GM18867 (cell line): ENCODE data around the gene TOX2.

ENCODE experiments used
- ATAC-seq: cut with Tn5 transposase; IDR thresholded peaks from one replicate; pipeline ENCODE4 v1.9.1; 2021; ENCODE audit warnings: mild to moderate bottlenecking, moderate library complexity; ENCODE audit not compliant: unreplicated experiment

Gene TOX2

DNA sequence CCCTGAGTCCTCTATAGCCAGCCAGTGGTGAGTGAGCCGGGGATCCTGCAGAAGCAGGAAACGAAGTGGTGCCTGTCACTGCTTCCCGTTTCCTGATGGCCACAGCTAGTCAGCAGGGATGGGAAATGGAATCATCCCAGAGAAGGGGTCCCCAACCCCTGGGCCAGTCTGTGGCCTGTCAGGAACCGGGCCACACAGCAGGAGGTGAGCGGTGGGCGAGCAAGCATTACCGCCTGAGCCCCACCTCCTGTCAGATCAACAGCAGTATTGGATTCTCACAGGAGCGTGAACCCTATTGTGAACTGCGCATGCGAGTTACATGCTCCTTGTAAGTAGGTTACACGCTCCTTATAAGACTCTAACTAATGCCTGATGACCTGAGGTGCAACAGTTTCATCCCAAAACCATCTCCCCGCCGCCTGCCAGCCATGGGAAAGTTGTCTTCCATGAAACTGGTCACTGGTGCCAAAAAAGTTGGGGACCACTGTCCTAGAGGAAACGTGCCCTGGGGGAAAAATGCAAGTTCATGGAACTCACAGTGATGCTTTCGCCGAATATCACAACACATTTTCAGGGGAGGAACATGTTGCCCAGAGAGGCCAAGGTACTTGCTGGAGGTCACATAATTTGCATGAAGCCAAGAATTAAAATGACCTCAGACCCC, 158.5 kb downstream of the TOX2 start:
- ATAC-seq, result no peak

DNA sequence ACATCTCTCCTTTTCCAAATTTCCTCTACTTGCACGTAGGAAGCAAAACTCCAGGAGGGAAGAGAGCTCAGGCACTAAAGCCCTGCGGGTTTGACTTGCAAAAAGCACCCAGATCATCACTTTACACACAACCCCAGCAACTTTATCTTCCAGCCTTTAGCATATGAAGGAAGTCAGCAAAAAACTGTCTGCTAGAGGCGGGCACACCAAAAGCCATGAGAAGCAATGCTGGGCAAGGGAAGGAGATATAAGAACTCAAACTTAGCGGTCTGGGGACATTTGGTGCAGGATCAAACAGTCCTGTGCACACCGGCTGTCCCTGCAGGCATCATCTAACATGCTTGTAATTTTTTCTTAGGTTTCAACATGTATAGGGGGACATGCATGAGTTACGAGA, 159.0 kb downstream of the TOX2 start:
- no peak for ATAC-seq

DNA sequence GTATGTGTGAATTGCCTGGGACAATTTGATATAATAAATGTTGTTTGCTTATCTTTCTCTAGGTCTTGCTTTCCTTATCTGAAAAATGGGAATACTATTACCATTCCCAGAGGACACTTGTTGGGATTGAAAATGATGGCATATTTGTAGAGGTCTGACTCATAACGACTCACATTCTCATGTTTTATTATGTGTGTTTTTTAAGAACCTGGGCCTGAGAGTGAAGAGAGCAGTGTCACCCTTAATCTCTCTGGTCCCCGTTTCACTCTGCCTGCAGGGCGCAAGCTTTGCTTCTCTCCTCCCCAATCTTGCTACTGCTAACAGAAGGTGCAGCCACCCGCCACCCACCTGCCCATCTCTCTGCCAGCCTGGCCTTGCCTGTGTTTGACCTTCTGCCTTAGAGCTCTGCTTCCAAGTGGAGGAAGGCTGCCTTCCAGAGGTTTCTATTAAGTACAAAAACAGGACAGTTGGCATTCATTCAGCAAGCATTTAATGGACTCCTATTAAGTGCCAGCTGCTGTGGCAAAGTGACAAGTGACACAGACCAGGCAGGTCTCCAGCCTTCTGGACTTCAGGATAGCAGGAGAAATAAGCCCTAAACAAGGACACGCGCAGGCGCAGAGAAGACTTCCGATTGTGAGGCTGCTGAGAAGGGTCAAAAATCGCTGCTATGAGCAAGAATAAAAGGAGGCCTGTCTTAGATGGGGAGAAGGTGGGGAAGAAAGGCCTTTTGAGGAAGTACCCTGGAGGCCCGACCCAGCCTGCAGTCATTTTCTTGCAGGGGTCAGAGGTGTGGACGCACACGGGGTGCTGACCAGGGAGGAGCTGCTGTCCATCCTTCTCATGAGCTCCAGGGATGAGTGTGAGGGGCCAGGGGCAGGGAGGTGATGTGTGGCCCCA, 159.8 kb downstream of the TOX2 start:
- no peak for ATAC-seq

DNA sequence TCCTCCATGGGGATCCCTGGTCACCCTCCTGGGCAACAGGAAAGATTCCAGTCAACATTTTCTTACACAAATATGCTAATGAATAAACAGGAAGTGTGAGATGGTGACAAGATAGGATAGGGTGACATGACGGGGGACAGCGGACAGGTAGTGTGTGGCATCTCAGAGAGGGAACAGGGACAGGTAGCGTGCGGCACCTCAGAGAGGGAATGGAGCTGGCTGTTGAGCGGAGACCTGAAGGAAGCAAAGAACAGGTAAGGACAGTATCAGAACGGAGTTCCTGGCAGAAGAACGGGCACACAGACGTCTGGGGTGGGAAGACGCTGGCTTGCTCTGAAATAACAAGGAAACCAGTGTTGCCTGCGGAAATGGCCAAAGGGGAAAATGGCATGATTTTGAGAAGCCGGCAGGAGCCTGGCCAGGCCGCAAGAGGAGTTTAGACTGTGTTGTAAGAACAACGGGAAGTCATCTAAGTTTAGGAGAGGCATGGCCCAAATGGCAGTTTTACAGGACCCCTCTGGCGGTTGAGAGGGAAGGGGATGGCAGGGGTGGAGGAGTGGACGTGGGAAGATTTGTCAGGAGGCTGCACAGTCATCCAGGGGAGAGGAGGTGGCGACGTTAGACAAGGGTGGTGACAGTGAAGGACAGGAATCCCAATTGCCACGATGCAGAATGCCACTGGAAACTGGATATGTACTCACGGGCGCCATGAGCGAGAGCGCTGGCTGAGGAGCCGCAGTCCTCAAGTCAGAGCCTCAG, 160.7 kb downstream of the TOX2 start:
- no peak for ATAC-seq

DNA sequence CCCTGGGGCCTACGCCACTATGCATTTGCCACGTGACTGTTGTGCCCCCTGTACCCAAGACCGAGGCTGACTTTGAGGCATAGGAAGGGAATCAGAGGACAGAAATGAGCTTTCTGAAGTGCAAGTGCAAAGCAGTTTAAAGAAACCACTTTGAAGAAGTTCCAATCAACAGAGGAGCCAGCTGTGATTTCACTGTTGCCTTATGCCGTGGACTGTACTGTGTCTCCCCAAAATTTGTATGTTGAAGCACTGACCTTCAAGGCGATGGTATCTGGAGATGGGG, 161.2 kb downstream of the TOX2 start:
- ATAC-seq, result no peak

DNA sequence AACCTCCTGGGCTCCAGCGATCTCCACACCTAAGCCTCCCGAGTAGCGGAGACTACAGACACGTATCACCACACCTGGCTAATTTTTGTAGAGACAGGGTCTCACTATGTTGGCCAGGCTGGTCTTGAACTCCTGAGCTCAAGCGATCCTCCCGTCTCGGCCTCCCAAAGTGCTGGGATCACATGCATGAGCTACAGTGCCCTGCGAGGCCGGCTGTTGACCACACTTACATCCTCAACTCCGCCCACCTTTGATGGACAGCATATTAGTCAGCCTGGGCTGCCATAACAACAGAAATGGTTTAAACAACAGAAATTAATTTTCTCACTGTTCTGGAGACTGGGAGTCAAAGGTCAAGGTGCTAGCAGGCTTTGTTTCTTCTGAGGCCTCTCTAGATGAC, 164.6 kb downstream of the TOX2 start:
- no peak for ATAC-seq

DNA sequence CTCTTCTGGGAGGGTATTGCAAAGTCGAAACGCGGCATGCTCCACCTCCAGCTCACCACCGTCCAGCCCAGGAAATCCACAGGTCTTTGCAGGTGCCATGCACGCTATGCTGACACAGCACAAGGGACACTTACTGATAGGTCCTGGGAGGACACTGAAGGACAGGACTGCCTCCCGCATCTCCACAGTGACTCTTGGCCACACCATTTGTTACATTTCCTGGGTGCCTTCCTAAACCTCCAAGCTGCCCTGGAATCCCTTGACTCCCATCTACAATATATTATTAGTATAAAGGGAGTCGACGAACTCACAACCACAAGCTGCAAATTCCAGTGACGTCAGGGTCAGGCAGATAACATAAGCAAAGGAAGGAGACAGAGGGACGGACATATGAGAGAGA, 165.4 kb downstream of the TOX2 start:
- no peak for ATAC-seq

DNA sequence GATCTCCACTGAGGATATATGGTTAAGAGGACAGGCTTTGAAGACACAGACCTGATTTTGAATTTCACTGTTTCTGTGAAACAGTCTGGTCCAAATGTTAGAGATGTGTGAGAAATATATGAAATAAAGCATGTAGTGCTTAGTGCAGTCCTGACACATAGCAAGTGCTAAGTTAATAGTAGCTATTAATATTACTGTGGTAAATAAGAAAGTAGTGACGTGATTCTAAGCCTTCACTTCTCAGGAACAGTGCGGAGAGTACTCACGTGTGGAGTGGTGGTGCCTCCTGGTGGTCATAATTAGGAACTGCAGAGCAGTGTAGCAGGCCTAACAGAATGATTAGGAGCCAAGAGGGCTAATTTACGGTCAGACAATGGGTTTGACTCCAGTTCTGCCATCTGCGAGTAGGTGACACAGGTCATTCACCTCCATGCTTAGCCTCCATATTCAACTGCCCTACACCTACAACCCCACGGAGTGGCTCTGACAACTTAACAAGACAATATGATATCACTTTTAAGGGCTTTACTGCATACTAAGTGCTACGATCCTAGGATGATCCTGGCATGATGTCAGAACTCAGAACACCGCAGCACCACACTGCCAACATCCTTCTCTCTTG, 166.1 kb downstream of the TOX2 start:
- ATAC-seq, result peak; percentile 68

DNA sequence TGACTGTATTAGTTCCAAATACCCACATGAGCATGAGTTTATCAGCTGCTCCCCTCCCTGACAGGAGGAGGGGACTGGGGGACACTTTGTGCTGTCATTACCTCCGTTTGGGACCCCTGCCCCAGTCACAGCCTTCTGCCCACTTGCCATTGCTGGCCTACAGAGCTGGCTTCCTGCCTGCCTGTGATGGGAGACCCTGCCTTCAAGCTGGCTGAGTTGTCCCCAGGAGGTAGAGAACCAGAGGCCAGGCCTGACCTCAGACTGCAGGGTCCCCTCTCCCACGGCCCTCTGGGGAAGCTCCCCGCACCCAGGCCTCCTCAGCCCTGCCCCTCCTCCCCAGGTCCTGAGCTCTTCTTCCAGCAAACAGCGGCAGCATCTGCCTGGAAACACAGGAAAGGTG, 166.8 kb downstream of the TOX2 start:
- ATAC-seq, result no peak

DNA sequence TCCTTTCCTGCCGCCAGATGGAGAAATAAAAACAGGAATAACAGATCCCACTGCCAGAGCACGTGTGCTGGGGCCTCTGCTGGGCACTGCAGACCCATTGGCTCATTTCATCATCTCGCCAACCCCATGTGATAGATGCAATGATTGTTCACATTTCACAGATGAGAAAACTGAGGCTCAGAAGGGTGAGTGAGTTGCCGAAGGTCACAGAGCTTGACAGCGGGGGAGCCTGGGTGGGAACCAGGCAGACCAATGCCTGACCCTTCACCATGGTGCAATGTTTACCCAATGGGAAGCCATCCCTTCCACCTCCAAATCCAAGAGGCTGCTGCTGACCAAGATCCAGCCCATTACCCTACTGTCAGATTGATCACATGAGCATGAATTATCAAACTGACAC, 167.2 kb downstream of the TOX2 start:
- no peak for ATAC-seq

DNA sequence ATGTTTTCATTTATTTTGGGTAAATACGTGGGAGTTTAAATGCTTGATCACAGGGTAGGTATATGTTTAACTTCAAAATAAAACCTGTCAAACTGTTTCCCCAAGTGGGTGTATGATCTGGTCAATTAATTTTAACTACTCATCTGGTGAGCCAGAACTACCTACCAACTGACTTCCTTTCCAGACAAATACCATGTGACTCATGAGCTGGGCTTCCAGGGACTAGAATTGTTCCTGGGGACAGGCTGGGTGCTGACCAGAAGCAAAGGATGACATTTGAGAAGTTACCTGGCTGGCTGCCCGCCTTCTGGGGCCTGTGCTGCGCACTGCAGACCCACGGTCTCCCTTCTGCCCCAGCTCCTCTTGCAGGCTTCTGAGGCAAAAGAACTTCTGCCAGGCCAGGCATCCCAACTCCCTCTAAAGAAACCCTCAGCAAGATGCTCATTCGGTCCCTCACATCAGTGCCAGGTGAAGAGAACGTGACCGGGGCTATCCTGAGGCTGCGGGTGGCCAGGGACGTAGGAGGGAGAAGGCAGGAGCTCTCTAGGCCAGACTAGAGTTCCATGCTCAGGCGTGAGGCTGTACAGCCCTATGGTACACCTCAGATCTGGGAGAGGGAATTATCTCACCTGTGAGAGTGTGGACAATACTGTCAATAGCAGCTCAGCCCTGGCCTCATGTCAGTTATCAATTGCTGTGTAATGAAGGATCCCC, 168.7 kb downstream of the TOX2 start:
- ATAC-seq, result no peak

DNA sequence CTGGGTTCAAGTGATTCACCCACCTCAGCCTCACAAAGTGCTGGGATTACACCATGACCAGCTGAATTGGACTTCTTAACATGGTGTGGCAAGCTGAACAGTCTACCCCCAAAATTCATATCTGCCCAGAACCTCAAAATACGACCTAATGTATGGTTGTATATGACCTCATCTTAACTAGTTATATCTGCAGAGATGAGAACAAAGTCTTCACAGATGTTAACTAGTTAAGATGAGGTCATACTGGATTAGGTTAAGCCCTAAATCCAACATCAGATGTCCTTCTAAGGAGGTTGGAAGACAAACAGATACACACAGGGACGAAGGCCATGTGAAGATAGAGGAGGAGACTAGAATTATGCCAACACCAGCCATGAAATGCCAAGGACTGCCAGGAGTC, 169.8 kb downstream of the TOX2 start:
- ATAC-seq, result no peak

DNA sequence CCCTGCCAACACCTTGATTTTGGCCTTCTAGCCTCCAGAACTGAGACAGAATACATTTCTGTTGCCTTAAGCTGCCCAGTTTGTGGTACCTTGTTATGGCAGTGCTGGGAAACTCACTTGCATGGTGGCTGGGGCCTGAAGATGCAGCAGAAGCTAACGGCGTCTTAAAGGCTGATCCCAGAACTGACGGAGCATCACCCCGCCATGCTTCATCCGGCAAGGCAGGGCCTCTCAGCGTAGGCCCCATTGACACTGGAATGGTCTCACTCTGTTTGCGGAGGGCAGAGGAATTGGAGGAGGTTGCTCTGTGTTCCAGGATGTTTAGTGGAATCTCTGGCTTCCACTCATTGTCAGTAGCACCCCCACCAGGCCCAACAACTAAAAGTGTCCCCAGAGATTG, 170.2 kb downstream of the TOX2 start:
- no peak for ATAC-seq

DNA sequence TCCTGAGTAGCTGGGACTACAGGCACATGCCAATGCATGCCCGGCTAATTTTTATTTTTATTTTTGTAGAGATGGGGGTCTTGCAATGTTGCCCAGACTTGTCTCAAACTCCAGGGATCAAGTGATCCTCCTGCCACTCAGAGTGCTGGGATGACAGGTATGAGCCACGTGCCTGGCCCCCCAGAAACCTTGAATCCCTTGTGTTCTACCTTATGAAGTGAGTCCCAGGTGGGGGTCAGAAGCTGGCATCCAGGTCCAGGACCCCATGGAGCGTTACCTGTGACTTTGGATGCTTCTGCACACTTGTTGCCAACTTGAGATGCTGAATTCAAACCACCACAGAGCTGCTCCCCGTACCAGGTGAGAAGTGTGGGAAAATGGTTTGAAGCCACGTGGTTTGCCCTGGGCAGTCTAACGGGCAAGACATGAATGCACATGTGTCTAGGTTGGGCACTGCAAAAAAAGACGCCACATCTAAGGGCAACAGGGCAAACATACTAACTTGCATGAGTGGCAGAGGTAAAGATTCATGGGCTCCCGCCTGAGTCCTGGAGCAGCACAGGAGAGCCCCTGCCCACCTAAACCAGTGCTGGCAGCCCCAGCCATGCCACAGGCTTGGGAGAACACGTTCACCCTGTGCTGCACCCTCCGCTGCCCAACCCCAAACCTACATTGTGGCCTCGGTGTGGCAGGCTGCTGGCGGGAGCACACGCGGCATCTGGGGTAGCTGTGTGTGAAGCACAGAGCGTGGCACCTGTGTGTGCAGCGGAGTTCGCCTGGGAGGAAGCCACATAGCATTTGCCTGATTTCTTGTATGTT, 171.2 kb downstream of the TOX2 start:
- ATAC-seq, result no peak

DNA sequence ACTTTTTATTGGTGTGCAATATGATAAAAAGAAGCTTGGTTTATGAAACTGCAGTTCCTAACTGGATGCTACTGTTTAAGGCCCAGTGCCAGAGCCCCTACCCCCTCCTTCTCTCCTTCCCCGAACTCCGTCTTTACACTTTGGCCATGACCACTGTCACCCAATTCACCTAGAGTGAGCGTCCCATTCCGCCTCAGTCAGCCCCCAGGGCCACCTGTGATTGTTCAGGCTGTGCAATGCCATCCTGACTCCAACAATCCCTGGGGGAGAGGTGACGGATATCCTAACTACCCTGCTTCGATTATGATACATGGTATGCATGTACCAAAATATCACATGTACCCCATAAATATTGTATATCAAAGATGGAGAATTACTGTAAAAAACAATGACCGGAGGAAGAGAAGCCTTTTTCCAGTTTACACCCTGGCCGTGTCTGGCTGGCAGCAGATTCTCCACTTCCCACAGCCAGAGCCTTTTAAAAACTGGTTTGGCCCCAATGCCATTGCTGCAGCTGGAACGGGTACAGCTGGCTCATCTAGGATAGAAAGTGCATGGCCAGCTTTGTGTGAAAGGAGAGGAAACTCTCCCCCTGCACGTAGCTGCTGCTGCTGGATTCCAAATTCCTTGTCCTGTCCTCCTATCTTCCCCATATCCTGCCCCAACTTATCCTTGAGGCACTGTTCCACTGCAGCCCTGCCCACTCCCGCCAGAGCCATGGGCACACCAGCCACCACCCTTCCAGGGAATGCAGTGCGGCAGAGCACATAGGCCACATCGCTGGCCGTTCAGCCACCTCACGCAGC, 172.6 kb downstream of the TOX2 start:
- ATAC-seq, result no peak

DNA sequence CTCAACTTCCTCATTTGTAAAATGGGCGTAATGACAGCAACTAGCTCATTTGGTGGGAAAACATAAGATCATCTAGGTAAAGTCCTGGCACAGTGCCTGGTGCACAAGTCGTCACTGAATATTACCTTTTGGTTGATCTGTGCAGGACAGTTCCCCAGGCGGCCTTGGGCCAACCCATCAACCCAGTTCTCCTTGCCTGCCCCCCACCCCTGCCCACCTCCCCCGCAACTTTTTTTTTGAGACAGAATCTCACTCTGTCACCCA, 173.1 kb downstream of the TOX2 start:
- ATAC-seq, result no peak

DNA sequence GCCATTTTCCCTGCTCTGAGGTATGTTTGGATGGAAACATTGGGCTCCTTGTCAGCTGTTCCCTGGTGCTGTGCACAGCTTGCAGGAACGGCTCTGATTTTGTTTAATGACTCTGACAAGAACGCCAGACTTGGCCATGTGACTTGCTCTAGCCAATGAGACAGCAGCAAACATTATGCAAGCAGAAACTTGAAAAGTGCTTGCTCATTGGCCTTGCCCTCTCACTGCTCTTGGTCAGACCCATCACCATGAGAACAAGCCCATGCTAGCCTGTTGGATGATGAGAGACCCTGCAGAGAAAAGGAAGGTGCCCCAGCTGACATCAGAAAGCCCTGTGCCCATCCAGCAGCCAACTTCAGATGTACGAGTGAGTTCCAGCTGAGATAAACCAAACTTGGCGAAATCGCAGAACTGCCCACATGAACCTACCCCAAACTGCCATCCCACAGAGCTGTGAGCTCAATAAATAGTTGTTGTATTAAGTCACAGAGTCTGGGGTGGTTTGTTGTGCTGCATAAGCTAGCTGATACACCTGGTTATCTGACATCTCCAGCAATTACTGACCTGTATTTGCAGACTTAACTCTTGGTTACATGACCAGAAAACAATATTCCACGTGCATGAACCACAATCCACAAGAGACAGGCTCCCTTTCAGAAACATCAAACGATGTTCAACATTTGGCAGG, 175.5 kb downstream of the TOX2 start:
- no peak for ATAC-seq

DNA sequence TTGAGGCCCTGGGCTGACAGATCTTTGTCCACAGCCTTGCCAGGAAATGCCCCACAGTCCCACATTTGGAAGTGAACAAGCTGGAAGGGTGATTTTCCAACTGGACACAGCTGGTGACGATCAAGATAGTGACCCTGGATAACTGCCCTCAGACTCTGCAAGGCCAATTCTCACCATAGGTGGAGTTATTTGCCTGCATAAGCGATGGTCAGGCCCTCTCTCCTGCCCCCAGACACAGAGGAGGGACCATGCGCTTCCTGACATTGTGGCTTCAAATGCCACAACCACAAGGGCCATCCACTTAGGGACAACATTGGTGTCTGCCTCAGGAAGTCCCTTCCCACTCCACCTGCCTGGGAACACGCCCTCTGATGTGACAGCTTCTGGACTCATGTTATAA, 176.4 kb downstream of the TOX2 start:
- ATAC-seq, result no peak
